ENCODE data around the gene PRKAB1.

DNA sequence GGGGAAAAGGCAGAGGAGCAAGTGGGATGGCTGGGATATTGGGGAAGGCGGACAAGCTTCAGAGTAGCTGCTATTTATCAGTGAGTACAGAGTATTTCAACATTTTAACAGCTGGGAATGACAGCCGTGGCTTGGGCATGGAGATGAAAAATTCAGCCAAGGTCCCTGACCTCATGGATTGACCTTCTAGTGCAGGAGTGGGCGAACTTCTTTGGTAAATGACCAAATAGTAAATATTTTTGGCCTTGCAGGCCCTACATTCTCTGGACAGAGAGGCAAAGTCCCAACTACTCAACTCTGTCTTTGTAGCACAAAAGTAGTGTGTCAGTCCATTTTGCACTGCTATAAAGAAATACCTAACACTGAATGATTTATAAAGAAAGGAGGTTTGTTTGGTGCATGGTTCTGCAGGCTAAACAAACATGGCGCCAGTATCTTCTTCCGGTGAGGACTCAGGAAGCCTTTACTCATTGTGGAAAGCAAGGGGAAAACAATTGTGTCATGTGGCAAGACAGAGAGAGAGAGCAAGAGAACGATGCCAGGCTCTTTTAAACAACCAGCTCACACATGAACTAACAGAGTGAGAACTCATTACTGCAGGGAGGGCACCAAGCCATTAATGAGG is 40.8 kb upstream of the PRKAB1 start:
- TF ChIP-seq EZH2 (optimal IDR thresholded peaks at IDR 0.05; ENCODE audit: low read depth, low read length) (no peak), EZH2phosphoT487 (IDR thresholded peaks at IDR 0.05; ENCODE audit: low read length) (no peak)
- TF ChIP-seq, protein P1, sequence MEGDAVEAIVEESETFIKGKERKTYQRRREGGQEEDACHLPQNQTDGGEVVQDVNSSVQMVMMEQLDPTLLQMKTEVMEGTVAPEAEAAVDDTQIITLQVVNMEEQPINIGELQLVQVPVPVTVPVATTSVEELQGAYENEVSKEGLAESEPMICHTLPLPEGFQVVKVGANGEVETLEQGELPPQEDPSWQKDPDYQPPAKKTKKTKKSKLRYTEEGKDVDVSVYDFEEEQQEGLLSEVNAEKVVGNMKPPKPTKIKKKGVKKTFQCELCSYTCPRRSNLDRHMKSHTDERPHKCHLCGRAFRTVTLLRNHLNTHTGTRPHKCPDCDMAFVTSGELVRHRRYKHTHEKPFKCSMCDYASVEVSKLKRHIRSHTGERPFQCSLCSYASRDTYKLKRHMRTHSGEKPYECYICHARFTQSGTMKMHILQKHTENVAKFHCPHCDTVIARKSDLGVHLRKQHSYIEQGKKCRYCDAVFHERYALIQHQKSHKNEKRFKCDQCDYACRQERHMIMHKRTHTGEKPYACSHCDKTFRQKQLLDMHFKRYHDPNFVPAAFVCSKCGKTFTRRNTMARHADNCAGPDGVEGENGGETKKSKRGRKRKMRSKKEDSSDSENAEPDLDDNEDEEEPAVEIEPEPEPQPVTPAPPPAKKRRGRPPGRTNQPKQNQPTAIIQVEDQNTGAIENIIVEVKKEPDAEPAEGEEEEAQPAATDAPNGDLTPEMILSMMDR (IDR thresholded peaks at IDR 0.05; ENCODE audit: low read length), result no peak
